Stimulated activated CD4-positive, alpha-beta T cell treated with anti-CD3 and anti-CD28 coated beads, Interleukin-4, amount 100 ng/mL, for 48 hours (primary cell): ENCODE measurements around the gene AFAP1.
"Not testable (repeated sequence)": the region's sequence is repeated elsewhere in the genome, so short reads cannot be mapped to it uniquely, and the experiment has no call there.

Source experiments
- DNase-seq, 2 donors: peaks; one replicate each; pipeline ENCODE4 v3.0.0-alpha.2; 2020; ENCODE audit warnings: low read depth in 2 of 2

AFAP1 gene

GRCh38 chr4:7944599-7945220 lies 5.0 kb upstream of the AFAP1 start:
- no peak for DNase-seq

GRCh38 chr4:7943688-7944087 lies 4.0 kb upstream of the AFAP1 start:
- not testable (repeated sequence) for DNase-seq

GRCh38 chr4:7943211-7943610 lies 3.5 kb upstream of the AFAP1 start:
- DNase-seq = no peak

- DNase-seq = no peak
These were observed 2.4 kb upstream of the AFAP1 start for GRCh38 chr4:7941965-7942496.

- DNase-seq = no peak
These were observed 1.7 kb upstream of the AFAP1 start for GRCh38 chr4:7941111-7941964.

- no peak for DNase-seq
These were observed 868 bp downstream of the AFAP1 start for GRCh38 chr4:7938609-7939376.

- no peak for DNase-seq
These were observed 1.4 kb downstream of the AFAP1 start for GRCh38 chr4:7938266-7938608.

GRCh38 chr4:7937006-7937405 lies 2.7 kb downstream of the AFAP1 start:
- DNase-seq = no peak

GRCh38 chr4:7933651-7934510 lies 5.8 kb downstream of the AFAP1 start:
- no peak for DNase-seq

GRCh38 chr4:7932287-7932686 lies 7.4 kb downstream of the AFAP1 start:
- DNase-seq = no peak

- no peak for DNase-seq
These were observed 10.3 kb downstream of the AFAP1 start for GRCh38 chr4:7929118-7929951.

- DNase-seq = no peak
These were observed 10.9 kb downstream of the AFAP1 start for GRCh38 chr4:7928711-7929110.

GRCh38 chr4:7926822-7927221 lies 12.8 kb downstream of the AFAP1 start:
- DNase-seq = no peak

- no peak for DNase-seq
These were observed 15.1 kb downstream of the AFAP1 start for GRCh38 chr4:7924570-7924969.

- DNase-seq = no peak
These were observed 15.5 kb downstream of the AFAP1 start for GRCh38 chr4:7924163-7924562.

GRCh38 chr4:7922466-7922865 lies 17.2 kb downstream of the AFAP1 start:
- DNase-seq = no peak

- DNase-seq = no peak
These were observed 20.7 kb downstream of the AFAP1 start for GRCh38 chr4:7918981-7919380.

- not testable (repeated sequence) for DNase-seq
These were observed 21.5 kb downstream of the AFAP1 start for GRCh38 chr4:7918187-7918586.

- DNase-seq = no peak
These were observed 22.0 kb downstream of the AFAP1 start for GRCh38 chr4:7917669-7918068.

GRCh38 chr4:7915875-7916242 lies 23.8 kb downstream of the AFAP1 start:
- no peak for DNase-seq

GRCh38 chr4:7912826-7913225 lies 26.8 kb downstream of the AFAP1 start:
- no peak for DNase-seq
